Fibroblast of skin of left quadriceps (primary cell): ENCODE data around the gene IZUMO4.
"Not testable (repeated sequence)": the region's sequence is repeated elsewhere in the genome, so short reads cannot be mapped to it uniquely, and the experiment has no call there.

Source experiments
- DNase-seq, 2 experiments: peaks; one replicate each; pipeline ENCODE4 v3.0.0-alpha.2; 2013; ENCODE audit warnings: low read depth in 2 of 2

IZUMO4 gene

DNA sequence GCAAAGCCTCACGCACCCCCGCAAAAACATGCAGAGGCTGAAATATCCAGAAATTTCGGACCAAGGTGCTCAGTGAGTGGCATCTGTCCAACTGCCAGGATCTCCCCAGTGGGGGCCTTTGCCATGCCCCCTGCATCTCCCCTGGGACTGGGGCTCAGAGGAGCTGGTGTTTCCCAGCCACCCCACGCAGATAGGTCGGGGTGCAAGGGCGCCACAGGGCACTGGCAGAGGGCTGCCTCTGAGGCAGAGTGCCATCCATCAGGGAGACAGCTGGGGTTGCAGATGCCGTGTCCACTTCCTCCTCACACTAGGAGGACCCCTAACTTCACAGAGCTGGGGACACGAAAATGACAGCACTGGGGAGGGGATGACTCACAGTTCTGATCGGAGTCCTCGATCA, 26.3 kb downstream of the IZUMO4 start:
- no peak for DNase-seq

DNA sequence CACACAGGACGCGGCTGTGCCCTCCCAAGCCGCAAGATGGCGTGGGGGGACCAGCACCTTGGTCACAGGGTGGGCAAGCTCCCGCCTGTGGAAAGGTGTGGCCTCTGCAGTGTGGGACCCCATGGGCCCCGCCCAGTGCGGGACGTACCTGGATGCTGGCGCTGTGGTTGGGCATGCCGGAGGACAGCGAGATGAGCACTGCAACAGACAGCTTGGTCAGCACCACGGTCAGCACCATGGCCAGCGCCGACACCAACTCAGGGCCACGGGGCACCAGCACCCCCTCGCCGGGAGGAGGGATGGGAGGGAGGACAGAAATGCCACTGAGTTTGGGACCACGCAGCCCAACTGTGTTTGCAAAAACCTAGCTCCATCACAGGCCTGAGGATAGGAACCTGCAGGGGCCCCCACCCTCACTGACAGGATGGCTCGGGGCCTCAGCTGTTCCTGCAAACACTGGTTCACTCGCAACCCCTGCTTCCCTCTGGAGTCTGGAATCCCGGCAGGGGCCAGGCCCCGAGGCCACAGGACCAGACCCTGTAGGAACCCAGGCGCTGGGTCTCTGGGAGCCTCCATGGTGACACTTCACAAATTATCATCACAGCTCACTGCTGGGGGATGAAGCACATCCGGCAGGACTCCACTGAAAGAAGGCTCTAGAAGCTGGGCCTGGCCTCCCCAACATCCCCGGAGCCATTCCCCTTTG, 27.1 kb downstream of the IZUMO4 start:
- DNase-seq = no peak

DNA sequence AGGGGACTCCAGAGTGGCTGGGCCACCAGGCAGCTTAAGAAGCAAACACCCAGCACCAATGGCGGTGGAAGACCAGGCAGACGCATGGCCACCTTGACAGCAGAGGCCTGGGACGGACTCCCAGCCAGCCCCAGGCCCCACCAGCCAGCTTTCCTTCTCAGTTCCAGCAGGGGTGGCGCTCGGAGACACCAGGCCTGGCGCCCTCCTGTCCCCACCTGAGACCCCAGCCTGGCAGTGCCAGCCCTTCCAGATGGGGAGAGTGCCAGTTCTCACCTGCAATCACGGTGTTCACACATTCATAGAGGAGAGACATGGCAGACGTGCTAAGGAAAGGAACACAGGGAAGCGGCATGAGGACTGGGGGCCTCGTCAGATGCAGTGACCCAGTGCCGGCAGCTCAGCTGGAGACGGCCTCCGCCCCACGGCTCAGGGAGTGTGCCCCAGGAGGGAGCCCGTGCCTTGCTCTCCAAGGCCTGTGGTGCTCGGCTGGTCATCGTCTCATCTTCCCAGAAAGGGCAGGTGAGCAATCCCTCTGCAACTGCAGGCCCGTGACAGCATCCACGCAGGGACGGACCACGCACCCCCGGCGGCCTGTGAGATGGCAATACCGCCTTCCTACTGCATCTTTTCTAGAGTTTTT, 30.3 kb downstream of the IZUMO4 start:
- no peak for DNase-seq

DNA sequence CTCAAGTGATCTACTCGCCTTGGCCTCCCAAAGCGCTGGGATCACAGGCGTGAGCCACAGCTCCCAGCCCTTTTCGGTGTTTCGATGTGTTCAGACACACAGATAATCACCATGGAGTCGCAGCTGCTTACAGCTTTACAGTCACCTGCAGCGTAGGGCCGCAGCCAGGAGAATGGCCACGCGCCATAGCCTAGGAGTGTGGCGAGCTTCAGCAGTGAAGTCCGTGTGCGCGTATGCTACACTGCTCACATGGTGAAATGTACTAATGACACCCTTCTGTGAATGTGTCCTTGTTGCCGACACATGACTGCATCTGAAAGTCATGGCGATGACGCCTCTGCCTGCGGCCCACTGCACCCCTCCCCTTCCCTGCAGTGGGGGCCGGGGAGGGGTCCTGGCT, 31.0 kb downstream of the IZUMO4 start:
- DNase-seq = no peak

DNA sequence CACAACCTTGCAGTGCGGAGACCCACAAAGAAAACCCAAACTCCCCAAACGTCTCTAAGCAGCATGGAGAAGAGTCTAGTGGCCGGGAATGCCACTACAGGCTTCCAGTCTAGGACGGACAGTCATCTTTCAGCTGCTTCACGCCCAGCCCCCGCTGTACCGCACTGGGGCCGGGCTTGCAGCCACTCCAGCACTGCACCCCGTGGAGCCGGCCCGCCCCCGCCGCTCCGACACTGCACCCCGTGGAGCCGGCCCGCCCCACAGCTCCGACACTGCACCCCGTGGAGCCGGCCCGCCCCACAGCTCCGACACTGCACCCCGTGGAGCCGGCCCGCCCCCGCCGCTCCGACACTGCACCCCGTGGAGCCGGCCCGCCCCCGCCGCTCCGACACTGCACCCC, 31.5 kb downstream of the IZUMO4 start:
- DNase-seq = not testable (repeated sequence)

DNA sequence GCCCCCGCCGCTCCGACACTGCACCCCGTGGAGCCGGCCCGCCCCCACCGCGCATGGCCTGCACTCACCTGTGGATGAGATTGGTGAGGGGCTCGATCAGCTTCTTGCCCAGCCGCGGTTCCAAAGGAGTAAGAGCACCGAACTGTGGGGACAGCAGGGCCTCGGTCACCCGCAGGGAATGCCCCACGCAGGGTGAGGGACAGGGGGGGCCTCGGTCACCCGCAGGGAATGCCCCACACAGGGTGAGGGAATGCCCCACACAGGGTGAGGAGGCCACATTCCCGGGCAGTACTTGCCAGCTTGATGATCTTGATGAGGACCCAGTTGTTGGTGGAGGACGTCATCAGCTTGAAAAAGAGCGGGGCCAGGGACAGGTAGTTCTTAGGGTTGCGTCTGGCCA, 32.3 kb downstream of the IZUMO4 start:
- DNase-seq = no peak

DNA sequence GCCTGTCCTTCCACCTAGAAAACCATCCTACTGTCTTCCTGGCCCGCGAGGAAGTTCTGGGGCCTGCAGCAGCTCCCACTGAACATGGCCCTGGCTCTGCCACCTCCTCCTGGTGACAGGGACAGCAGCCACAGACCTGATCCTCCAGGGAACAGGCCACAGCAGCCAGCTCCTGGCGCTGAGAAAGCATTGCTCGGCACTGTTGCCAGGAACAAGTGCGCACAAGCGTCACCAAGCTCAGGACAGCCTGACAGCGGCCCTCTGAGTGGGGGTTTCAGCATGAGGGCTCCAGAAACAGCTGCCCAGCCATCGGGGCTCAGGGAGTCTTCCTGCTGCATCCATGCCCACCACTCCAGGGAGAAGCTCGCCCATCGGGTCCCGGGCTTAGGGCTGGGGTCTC, 32.8 kb downstream of the IZUMO4 start:
- no peak for DNase-seq

DNA sequence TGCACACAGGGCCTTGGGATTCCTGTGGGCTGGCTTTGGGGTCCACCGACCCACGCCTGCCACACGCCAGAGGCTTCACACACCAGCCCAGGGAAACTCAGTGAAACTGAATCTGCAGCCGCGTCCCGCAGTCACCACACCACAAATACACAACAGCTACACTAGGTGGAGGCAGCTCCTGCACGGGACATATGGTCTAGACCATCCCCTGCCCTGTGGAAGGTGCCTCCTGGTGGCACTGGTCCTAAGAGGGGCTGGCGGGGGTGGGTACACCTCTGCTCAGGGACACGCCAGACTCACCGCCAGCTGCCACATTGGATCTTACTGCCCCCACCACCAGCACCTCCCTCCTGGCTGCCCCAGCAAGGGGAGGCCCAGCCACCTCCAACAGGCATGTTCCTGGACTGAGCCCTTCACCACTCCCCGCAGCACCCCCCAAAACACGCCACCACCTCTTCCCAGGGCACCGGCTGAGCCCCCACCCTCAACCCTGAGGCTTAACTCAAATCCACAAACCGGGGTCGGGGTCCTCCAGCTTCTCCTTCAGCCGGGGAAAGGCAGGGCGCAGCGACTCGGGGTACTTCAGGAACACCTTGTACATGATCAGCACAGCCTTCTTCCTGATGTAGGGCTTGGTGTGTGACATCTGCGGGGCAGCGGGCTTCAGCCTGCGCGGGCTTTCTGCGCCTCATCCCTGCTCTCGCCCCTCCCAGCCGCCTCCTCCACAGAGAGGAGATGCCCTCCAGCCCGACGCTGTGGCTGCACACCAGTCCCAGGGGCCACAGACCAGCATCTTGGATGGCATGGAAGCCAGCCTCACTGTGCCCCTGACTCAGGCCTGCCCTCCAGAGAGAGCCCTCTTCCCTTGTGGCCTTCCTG, 33.4 kb downstream of the IZUMO4 start:
- no peak for DNase-seq

DNA sequence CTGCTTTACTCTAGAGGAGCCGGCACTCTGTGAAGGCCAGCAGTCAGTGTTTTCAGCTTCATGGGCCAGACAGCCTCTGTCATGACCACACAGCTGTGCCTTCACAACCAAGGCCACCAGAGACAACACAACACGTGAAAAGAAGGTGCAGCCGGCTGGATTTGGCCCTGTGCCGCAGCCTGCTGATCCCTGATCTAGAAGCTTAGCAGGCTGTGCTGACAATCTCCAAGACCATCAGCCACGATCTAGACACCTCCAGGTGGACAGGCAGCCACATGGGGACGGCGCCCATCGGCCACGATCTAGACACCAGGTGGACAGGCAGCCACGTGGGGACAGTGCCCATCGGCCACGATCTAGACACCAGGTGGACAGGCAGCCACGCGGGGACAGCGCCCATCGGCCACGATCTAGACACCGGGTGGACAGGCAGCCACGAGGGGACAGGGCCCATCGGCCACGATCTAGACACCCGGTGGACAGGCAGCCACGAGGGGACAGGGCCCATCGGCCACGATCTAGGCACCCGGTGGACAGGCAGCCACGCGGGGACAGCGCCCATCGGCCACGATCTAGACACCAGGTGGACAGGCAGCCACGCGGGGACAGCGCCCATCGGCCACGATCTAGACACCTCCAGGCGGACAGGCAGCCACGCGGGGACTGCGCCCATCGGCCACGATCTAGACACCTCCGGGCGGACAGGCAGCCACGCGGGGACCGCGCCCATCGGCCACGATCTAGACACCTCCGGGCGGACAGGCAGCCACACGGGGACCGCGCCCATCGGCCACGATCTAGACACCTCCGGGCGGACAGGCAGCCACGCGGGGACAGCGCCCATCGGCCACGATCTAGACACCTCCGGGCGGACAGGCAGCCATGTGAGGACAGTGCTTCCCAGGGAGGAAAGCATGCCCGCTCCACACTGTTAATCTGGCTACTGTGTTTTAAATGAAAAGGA, 34.6 kb downstream of the IZUMO4 start:
- DNase-seq = not testable (repeated sequence)

DNA sequence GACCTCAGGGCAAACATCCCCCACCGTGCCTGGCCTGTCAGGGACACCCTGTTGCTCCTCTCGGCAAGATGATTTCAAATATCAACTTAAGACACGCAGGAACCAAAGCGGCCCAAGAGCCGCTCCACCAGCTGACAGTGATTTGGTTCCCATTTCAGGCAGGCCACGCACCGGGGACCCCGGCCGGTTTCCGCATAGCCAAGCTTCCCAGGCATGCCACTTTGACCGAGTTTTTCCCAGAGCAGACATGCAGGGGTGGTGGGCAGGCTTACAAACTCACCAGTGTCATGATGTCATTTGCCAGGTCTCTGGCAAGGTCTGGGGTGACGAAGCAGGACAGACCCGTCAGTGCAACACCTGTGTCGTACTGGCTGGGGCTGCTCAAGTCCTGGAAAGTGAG, 35.5 kb downstream of the IZUMO4 start:
- no peak for DNase-seq

DNA sequence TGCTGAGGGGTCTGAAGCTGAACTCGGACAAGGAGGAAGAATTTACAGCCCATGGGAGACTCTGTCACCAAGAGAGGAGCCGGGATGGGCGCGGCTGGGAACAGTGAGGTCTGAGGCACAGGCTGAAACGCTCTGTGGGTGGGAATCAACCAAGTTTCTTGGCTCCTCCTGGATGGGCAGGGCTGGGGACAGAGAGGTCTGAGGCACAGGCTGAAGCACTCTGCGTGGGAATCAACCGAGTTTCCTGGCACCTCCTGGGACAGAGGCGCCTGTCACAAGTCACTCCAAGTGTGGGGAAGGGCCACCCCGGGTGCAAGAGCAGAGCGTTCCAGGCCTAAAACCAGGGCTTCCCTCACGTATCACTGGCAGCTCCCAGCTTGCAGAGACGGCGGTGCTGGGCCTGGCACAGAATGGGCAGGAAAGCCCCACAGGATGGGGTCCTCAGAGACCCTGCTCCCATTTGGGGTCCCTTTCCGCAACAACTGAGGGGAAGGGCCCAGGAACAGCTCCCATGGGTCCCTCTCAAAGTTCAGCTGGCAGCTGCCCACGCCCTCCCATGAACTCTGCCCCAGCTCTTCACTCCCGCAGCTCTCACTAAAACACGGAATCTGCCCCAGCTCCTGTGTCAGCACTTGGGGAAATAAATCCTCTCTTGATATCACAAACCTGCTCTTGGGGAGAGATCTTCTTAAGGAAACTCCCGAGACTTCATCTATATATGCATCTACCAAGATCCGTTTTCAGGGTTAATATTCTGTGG, 36.2 kb downstream of the IZUMO4 start:
- DNase-seq = no peak

DNA sequence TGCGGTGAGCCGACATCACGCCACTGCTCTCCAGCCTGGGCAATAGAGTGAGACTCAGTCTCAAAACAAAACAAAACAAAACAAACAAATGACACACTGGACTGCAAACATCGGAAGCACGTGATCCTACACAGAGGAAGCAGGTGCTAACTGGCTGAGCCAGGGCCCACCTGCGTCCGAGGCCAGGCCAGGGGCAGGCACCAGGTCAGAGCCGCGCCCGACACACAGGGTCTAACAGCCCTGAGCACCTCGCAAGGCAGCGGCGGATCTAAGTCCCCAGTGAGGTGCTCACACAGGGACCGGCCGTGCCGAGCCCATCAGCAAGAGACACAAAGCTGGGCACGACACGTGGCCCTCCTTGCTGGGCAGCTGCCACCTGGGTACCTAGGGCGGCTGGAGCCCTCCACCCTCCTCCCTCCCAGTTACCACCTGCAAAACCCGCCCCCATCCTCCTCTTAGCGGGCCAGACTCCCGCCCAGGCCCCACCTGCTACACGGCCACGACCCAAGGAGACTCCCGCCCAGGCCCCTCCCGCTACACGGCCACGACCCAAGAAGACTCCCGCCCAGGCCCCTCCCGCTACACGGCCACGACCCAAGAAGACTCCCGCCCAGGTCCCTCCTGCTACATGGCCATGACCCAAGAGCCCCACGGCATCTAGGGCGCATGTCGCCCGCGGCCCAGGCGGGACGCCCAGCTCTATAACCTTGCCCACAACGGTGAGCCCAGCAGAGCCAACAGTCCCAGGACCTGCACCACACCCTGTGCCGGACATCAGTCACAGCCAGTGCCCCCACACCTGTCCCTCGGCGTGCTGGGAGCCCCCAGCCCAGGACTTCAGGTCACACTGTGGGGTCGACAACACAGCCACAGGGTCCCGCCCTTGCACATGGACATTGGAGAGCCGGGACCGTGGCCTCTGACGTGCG, 39.0 kb downstream of the IZUMO4 start:
- DNase-seq = no peak

DNA sequence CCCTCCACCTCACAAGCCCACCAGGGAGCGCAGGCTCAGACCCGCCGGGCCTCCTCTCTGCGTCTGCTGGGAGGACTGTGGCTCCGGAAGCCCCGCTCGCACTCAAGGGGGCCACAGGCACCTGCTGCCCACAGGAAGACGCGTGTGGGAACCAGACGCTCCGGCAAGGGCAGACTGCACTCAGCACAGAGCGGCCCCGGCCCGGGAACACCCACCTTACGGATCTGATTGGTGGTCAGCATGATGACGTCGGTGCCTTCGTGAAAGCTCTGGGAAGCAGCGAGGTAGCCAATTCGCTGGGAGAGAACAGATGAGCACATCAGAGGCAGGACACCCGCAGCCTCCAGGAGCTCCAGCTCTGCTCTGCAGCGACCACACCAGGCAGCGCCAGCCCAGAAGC, 40.1 kb downstream of the IZUMO4 start:
- no peak for DNase-seq

DNA sequence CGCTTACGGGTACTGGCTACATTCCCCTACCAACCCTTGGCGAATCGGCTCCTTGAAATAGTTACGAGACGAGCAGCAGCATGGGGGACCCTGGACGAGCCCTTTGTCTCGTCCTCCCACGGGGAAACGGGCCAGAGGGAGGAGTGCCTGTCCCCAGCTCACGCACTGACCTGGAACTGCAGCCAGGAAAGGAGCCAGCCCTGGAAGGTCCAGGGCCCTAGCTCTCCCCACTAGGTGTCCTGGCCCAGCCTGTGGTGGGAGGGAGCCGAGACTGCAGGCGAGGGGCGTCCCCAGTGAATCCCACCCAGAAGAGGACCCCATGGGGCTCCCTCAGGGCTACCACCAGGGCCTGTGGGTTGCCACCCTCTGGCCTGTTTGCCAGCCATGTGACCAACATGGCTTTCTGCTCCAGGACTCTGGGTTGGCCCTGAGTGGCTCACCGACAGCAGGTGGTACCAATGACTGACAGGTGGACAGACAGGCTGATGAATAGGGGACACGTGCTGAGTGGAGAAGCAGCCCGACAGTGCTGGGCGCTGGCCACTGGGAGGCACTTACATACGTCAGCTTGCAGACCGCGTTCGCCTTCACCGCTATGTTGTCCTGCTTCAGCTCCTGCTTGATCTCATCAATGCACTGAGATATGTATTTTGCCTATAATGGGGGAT, 41.5 kb downstream of the IZUMO4 start:
- DNase-seq = no peak

DNA sequence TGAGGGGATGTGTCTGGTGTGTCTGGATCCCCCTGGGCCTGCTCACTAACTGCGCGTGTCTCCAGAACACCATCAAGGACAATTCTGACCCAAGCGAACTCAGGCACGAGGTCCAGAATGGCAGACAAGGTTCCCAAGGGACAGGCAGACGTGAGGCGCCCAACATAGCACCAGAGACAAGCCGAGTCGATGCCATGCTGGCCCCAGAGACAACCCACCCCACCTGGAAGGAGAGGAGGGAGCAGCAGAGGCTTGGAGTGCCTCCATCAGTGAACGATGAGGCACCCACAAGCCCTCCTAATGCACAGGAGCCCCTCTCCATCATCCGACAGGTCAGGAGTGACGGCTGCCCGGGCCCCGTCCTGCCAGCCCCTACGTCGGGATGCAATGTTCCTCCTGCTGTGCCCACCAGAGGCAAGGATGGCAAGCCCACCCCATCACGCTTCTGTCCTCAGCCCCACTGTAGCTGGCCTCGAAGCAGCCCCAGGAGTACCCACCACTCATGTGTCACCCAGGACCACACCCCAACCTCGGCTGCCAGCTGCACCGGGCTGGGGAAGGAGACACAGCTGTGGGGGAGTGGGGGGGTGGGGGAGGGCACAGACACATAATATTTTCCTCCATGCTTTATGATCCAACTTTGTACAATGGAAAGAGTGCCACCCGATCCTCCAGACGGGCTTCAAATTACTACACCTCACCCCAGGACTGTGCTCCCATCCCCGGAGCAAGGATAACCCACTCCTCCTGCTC, 42.8 kb downstream of the IZUMO4 start:
- DNase-seq = no peak

DNA sequence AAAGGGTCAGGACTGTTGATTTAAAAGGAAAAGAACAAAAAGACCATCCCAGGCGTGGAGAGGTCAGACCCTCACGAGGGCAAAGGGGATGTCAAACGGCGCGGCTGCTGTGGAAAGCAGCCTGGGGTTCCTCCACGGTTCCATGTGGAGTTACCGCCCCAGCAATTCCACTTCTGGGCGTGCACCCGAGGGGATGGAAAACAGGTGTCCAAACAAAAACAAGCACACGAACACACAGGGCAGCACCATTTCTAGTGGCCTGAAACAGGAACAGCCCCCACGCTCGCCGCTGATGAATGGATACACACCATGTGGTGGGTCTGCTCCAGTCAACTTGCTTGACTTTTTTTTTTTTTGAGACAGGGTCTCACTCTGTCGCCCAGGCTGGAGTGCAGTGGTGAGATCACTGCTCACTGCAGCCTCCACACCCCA, 43.4 kb downstream of the IZUMO4 start:
- no peak for DNase-seq

DNA sequence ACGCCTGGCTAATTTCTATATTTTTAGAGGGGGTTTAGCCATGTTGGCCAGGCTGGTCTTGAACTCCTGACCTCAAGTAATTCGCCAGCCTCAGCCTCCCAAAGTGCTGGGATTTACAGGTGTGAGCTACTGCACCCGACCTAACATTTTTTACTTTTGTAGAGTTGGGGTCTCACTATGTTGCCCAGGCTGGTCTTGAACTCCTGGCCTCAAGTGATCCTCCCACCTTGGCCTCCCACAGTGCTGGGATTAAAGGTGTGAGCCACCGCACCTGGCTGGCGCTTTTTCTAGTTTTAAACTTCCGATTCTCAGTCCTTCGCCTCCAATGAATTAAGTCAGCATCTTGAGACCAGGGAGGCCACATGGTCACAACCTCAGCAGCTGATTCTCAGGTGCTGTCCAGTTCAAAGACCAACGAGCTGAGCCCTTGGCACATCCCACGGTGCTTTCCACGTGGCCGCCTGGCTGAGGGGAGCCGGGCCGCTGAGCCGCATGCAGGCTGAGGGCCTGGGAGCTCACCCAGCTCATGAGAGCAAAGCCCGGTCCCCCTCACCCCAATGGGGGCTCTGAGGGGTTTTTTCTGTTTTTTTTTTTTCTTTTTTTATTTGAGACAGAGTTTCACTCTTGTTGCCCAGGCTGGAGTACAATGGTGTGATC, 45.6 kb downstream of the IZUMO4 start:
- DNase-seq = no peak

DNA sequence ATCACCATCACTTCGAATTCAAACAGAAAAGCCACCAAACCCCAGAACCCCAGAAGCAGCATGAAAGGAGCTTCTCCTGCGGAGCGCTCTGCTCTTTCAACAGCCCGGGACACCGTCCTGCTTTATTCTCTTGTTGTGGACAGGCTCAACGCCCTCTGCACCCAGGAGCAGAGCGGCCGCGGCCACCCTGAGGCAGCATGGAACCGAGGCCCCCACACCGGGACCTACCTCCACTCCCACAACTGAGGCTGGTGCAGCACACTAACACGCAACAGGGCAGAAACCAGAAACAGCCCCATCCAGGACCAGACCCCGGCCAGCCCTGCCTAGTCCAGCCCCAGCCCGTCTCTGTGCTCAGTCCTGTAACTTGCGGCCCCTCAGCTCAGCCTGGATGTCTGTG, 47.5 kb downstream of the IZUMO4 start:
- no peak for DNase-seq
